ENCODE results near the gene SP2. TPM values are rescaled to one million over a fixed set of nuclear protein-coding genes. Genes with fewer than 3 reads are reported as not detected.

The SP2 gene
- total and polyA plus RNA-seq, 2 of the 13 experiments (the other 11 are each of a cell fraction or from before 2014, with no cell fraction given), result 1.4 to 4.8 TPM

GRCh38 chr17:47941246-47942095, 45.4 kb downstream of the SP2 start, which contains the start of gene PNPO (continued):
- TF ChIP-seq ZNF75D (CRISPR knock-in tag; IDR thresholded peaks at IDR 0.05; ENCODE audit: borderline replicate concordance), result no peak
- no peak for TF ChIP-seq RORA (CRISPR knock-in tag; IDR thresholded peaks at IDR 0.05)
- no peak for TF ChIP-seq SIX4 (CRISPR knock-in tag; IDR thresholded peaks at IDR 0.05)
- TF ChIP-seq FOSL1 (CRISPR knock-in tag; IDR thresholded peaks at IDR 0.05; ENCODE audit: borderline replicate concordance), result peak; percentile 43; the same call in 1 of the 2 replicates
- TF ChIP-seq KIAA2018 (CRISPR knock-in tag; IDR thresholded peaks at IDR 0.05; ENCODE audit: borderline replicate concordance), result peak; percentile 67; the same call in 1 of the 2 replicates
- no peak for TF ChIP-seq JUND (CRISPR knock-in tag; IDR thresholded peaks at IDR 0.05)
- TF ChIP-seq HDAC6 (IDR thresholded peaks at IDR 0.05; ENCODE audit: low read depth, low read length), result no peak
- TF ChIP-seq CENPBD1 (CRISPR knock-in tag; IDR thresholded peaks at IDR 0.05; ENCODE audit: borderline replicate concordance, low read depth), result 0 out of 2 replicates have a peak, but pooled peaks have one; percentile 22
- TF ChIP-seq EEA1 (CRISPR knock-in tag; IDR thresholded peaks at IDR 0.05; ENCODE audit: borderline replicate concordance), result peak; percentile 79; the same call in 1 of the 2 replicates
- TF ChIP-seq TRIM24 (CRISPR knock-in tag; IDR thresholded peaks at IDR 0.05), result no peak
- peak; percentile 95; the same call in 1 of the 2 replicates for TF ChIP-seq SNAI1 (CRISPR knock-in tag; IDR thresholded peaks at IDR 0.05; ENCODE audit: borderline replicate concordance)
- TF ChIP-seq MLXIP (CRISPR knock-in tag; IDR thresholded peaks at IDR 0.05; ENCODE audit: borderline replicate concordance), result peak; percentile 91; the same call in 1 of the 2 replicates
- TF ChIP-seq KAT2B (IDR thresholded peaks at IDR 0.05; ENCODE audit: borderline replicate concordance, low read depth, low read length), result no peak
- TF ChIP-seq ZBTB38 (CRISPR knock-in tag; IDR thresholded peaks at IDR 0.05), result no peak; the same call in 1 of the 2 replicates
- TF ChIP-seq FOXK2 (IDR thresholded peaks at IDR 0.05), result no peak
- TF ChIP-seq ASH2L (IDR thresholded peaks at IDR 0.05; ENCODE audit: insufficient read length, low read depth, low read length), result peak; percentile 98
- peak; percentile 86 for TF ChIP-seq RBM39 (IDR thresholded peaks at IDR 0.05; ENCODE audit: low read depth, low read length, poor library complexity, severe bottlenecking)

All from HepG2 (cell line).